IMR-90 (cell line): ENCODE data around the gene HYAL1. TPM values are rescaled to one million over a fixed set of nuclear protein-coding genes. Genes with fewer than 3 reads are reported as not detected.

Experiments used
- ATAC-seq: fragments of 200-7000 bp; cut with Tn5 transposase; 2 replicates; pipeline ENCODE4 v1.9.1; 2020; ENCODE audit warnings: low read depth, mild to moderate bottlenecking, moderate library complexity
- BruUV-seq: library from RNA; stranded (reverse); fragments of 400-500 nt; replicated peaks from 2 replicates; lab custom pipeline; 2021; lab: Mats Ljungman, UMichigan
- CTCF ChIA-PET: fragments of 300-600 bp; formaldehyde crosslinking; extraction: SDS; loops from one replicate; lab custom pipeline; 2021; ENCODE audit warnings: antibody characterized with exemption; lab: Yijun Ruan, JAX
- POLR2A ChIA-PET: fragments of 300-600 bp; sonication (Branson Sonifier 250); formaldehyde crosslinking; loops from one replicate; lab custom pipeline; 2022; ENCODE audit warnings: antibody characterized with exemption; ENCODE audit not compliant: unreplicated experiment; lab: Charles Lee
- DNase-seq: peaks from one replicate; pipeline ENCODE4 v3.0.0; 2013
- H2AFZ ChIP-seq: replicated peaks from 2 replicates; pipeline ENCODE3; 2013; ENCODE audit warnings: low read length, mild to moderate bottlenecking; ENCODE audit not compliant: poor library complexity
- H2AK5ac ChIP-seq: 2 replicates; pipeline ENCODE4 v1.6.1; 2013; ENCODE audit warnings: low read depth, low read length, inconsistent platforms
- H2AK9ac ChIP-seq: replicated peaks from 2 replicates; pipeline ENCODE3; 2013; ENCODE audit warnings: mild to moderate bottlenecking, low read depth, low read length, moderate library complexity; ENCODE audit not compliant: poor library complexity
- H2BK120ac ChIP-seq: 2 replicates; pipeline ENCODE4 v1.6.1; 2013; ENCODE audit warnings: low read depth, low read length, inconsistent platforms
- H2BK15ac ChIP-seq: 3 replicates; pipeline ENCODE4 v1.6.1; 2013; ENCODE audit warnings: low read depth, low read length, inconsistent platforms
- H2BK20ac ChIP-seq: 2 replicates; pipeline ENCODE4 v1.6.1; 2013; ENCODE audit warnings: low read depth, mild to moderate bottlenecking, inconsistent platforms, low read length, moderate library complexity
- H2BK5ac ChIP-seq: 2 replicates; pipeline ENCODE4 v1.6.1; 2013; ENCODE audit warnings: mild to moderate bottlenecking, low read depth, low read length, inconsistent platforms; ENCODE audit not compliant: poor library complexity, severe bottlenecking
- H3K14ac ChIP-seq: replicated peaks from 2 replicates; pipeline ENCODE4 v1.6.1; 2013; ENCODE audit warnings: low read depth, low read length, inconsistent platforms
- H3K18ac ChIP-seq: 2 replicates; pipeline ENCODE4 v1.6.1; 2013; ENCODE audit warnings: low read depth, low read length, control low read depth
- H3K23ac ChIP-seq: 2 replicates; pipeline ENCODE4 v1.6.1; 2013; ENCODE audit warnings: low read depth, low read length, inconsistent platforms
- H3K27ac ChIP-seq: 2 replicates; pipeline ENCODE4 v1.5.1; 2013; ENCODE audit warnings: mild to moderate bottlenecking, control low read depth, low read length; ENCODE audit not compliant: insufficient read depth
- H3K27me3 ChIP-seq: 2 replicates; pipeline ENCODE4 v1.6.1; 2013; ENCODE audit warnings: low read length; ENCODE audit not compliant: control insufficient read depth, insufficient read depth
- H3K36me3 ChIP-seq: 2 replicates; pipeline ENCODE4 v1.6.1; 2013; ENCODE audit warnings: low read length, mixed read lengths; ENCODE audit not compliant: control insufficient read depth, insufficient read depth
- H3K4ac ChIP-seq: 2 replicates; pipeline ENCODE4 v1.6.1; 2013; ENCODE audit warnings: low read depth, low read length, inconsistent platforms
- H3K4me1 ChIP-seq: 2 replicates; pipeline ENCODE4 v1.6.1; 2013; ENCODE audit warnings: low read length, mixed read lengths; ENCODE audit not compliant: control insufficient read depth, insufficient read depth
- H3K4me2 ChIP-seq: 2 replicates; pipeline ENCODE4 v1.6.1; 2013; ENCODE audit warnings: low read depth, mild to moderate bottlenecking, control low read depth, low read length, moderate library complexity
- H3K4me3 ChIP-seq: 2 replicates; pipeline ENCODE4 v1.5.1; 2013; ENCODE audit warnings: low read depth, mild to moderate bottlenecking, control low read depth, low read length, moderate library complexity; ENCODE audit not compliant: insufficient read depth
- H3K56ac ChIP-seq: 2 replicates; pipeline ENCODE4 v1.6.1; 2013; ENCODE audit warnings: low read length, inconsistent platforms; ENCODE audit not compliant: insufficient read depth; ENCODE audit errors: extremely low read depth
- H3K79me1 ChIP-seq, 2 experiments: 2 replicates each; pipeline ENCODE4 v1.6.1; 2013; ENCODE audit warnings: low read length in 2 of 2, inconsistent platforms in 1 of 2, low read depth in 1 of 2
- H3K9ac ChIP-seq: 2 replicates; pipeline ENCODE4 v1.6.1; 2013; ENCODE audit warnings: low read depth, low read length, control low read depth
- H3K9me1 ChIP-seq: 2 replicates; pipeline ENCODE4 v1.6.1; 2013; ENCODE audit warnings: low read length, inconsistent platforms; ENCODE audit not compliant: insufficient read depth
- H3K9me3 ChIP-seq: 2 replicates; pipeline ENCODE4 v1.6.1; 2013; ENCODE audit warnings: low read length; ENCODE audit not compliant: control insufficient read depth, insufficient read depth
- H4K20me1 ChIP-seq: 2 replicates; pipeline ENCODE4 v1.6.1; 2013; ENCODE audit warnings: low read length, inconsistent platforms; ENCODE audit not compliant: insufficient read depth
- H4K5ac ChIP-seq: 2 replicates; pipeline ENCODE4 v1.6.1; 2013; ENCODE audit warnings: mild to moderate bottlenecking, low read depth, low read length, control low read depth
- H4K8ac ChIP-seq, 2 experiments: 2 replicates each; pipeline ENCODE4 v1.6.1; 2013; ENCODE audit warnings: low read depth in 2 of 2, low read length in 2 of 2, control low read depth in 1 of 2, inconsistent platforms in 1 of 2
- H4K91ac ChIP-seq: 2 replicates; pipeline ENCODE4 v1.6.1; 2013; ENCODE audit warnings: low read depth, low read length, inconsistent platforms; ENCODE audit not compliant: insufficient read depth
- BHLHE40 ChIP-seq: fragments of 150-350 bp; IDR thresholded peaks from 2 replicates; pipeline ENCODE4 v1.6.1; 2016; ENCODE audit warnings: mild to moderate bottlenecking, low read depth, low read length
- CEBPB ChIP-seq: IDR thresholded peaks from 2 replicates; pipeline ENCODE4 v1.6.1; 2012; ENCODE audit warnings: low read depth, low read length, improper control_type of control experiment
- CHD1 ChIP-seq: IDR thresholded peaks from 2 replicates; pipeline ENCODE4 v1.6.1; 2012; ENCODE audit warnings: low read depth, low read length, improper control_type of control experiment
- ELK1 ChIP-seq: fragments of 150-350 bp; IDR thresholded peaks from 2 replicates; pipeline ENCODE4 v1.6.1; 2016; ENCODE audit warnings: low read depth, mild to moderate bottlenecking, low read length, moderate library complexity, borderline replicate concordance
- FOS ChIP-seq: fragments of 150-350 bp; IDR thresholded peaks from 2 replicates; pipeline ENCODE4 v1.6.1; 2016; ENCODE audit warnings: low read depth, low read length
- MAFK ChIP-seq: IDR thresholded peaks from 2 replicates; pipeline ENCODE4 v1.6.1; 2012; ENCODE audit warnings: low read depth, low read length, improper control_type of control experiment
- MAZ ChIP-seq: IDR thresholded peaks from 2 replicates; pipeline ENCODE4 v1.6.1; 2012; ENCODE audit warnings: low read depth, mild to moderate bottlenecking, low read length, improper control_type of control experiment, moderate library complexity, borderline replicate concordance
- MXI1 ChIP-seq: IDR thresholded peaks from 2 replicates; pipeline ENCODE4 v1.6.1; 2012; ENCODE audit warnings: low read depth, mild to moderate bottlenecking, low read length, moderate library complexity, borderline replicate concordance
- NFE2L2 ChIP-seq: fragments of 150-350 bp; IDR thresholded peaks from 2 replicates; pipeline ENCODE4 v1.6.1; 2016; ENCODE audit warnings: low read depth, mild to moderate bottlenecking, low read length
- POLR2A ChIP-seq: IDR thresholded peaks from 2 replicates; pipeline ENCODE4 v1.6.1; 2012; ENCODE audit warnings: mild to moderate bottlenecking, low read depth, low read length
- RAD21 ChIP-seq: IDR thresholded peaks from 2 replicates; pipeline ENCODE4 v1.6.1; 2012; ENCODE audit warnings: low read length, improper control_type of control experiment
- RCOR1 ChIP-seq: IDR thresholded peaks from 2 replicates; pipeline ENCODE4 v1.6.1; 2012; ENCODE audit warnings: mild to moderate bottlenecking, low read length, improper control_type of control experiment; ENCODE audit not compliant: insufficient replicate concordance
- RFX5 ChIP-seq: IDR thresholded peaks from 2 replicates; pipeline ENCODE4 v1.8.0; 2012; ENCODE audit warnings: low read depth, mild to moderate bottlenecking, low read length, moderate library complexity
- SMC3 ChIP-seq: fragments of 150-350 bp; IDR thresholded peaks from 2 replicates; pipeline ENCODE4 v1.6.1; 2016; ENCODE audit warnings: low read depth, mild to moderate bottlenecking, antibody characterized with exemption, low read length, moderate library complexity
- USF2 ChIP-seq: fragments of 150-350 bp; IDR thresholded peaks from 2 replicates; pipeline ENCODE4 v1.6.1; 2017; ENCODE audit warnings: mild to moderate bottlenecking, antibody characterized with exemption, low read length, low read depth
- dilution Hi-C: fragments of 300-500 bp; cut with HindIII; formaldehyde crosslinking; loops from one replicate; pipeline ENCODE4 v1.14.3; 2018; ENCODE audit warnings: low sequenced_read_pairs; ENCODE audit not compliant: unreplicated experiment
- in situ Hi-C: fragments of 300-500 bp; cut with MboI; formaldehyde crosslinking; loops from 3 replicates; pipeline ENCODE4 v1.14.3; 2019; ENCODE audit warnings: low sequenced_read_pairs, inconsistent platforms, mixed read lengths
- intact Hi-C: fragments of 100-400 bp; cut with micrococcal nuclease; formaldehyde crosslinking; loops from 2 replicates; pipeline ENCODE4 v1.10.0; 2022
- polyA plus RNA-seq, 3 experiments: library from polyadenylated mRNA; depleted of rRNA; stranded (reverse); fragments of >200 nt; gene quantifications; 2 replicates each; pipeline ENCODE4 v1.2.3, GENCODE V29; 2012; ENCODE audit warnings: low replicate concordance in 1 of 3
- total RNA-seq: library from RNA; depleted of rRNA; stranded (reverse); fragments of >200 nt; gene quantifications from 2 replicates; pipeline ENCODE4 v1.2.3, GENCODE V29; 2012
- TF ChIP-seq, protein P1 (sequence below): conservative IDR thresholded peaks from 2 replicates; pipeline ENCODE4 v1.5.1; 2012; ENCODE audit warnings: mild to moderate bottlenecking, low read depth, low read length, improper control_type of control experiment

Gene HYAL1
- total and polyA plus RNA-seq, 2 of the 4 experiments (the other 2 are of a cell fraction): 0.32 to 0.36 TPM

DNA sequence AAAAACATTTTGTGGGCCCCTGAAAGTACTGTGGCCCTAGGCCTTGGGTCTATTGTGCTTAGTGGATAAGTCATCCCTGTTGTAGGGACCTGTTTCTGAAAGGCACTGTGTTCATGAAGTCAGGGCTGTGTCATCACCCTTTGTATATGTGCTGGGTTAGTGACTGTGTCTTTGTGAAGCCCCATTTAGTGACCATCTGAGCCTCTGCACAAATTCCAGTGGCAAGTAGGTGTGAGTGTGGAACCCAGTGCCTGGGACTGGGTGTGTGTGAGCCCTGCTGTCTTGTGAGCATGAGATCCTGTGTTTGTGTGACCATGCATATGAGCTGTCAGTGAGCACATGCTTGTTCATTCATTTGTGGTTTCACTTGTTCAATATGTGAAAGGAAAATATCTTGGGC lies 1.2 kb upstream of the HYAL1 start:
- CTCF ChIA-PET: interaction anchor here (0.6 kb wide), 1 partner anchor 304 kb away, joined by 3 read pairs; no protein-coding TSS in a partner anchor
- in situ Hi-C loops (no loop called here), dilution Hi-C loops (no loop called here), intact Hi-C loops (no loop called here)
- Histone ChIP-seq H3K4me2 (no peak overlapping the region), H4K5ac (no peak overlapping the region), H3K4me3 (no peak overlapping the region), H2BK20ac (no peak overlapping the region), H3K56ac (no peak overlapping the region), H2BK5ac (no peak overlapping the region), H4K8ac (no peak overlapping the region), H3K14ac (no peak overlapping the region), H4K20me1 (no peaks in the 10 kb centered on the region), H3K4me1 (peaks cover 8% of the 10 kb centered on the region), H3K79me1 (peaks cover 9 to 18% of the 10 kb centered on the region in 2 experiments; a peak in 3 of 4 replicates), H3K9ac (no peak overlapping the region), H2AK9ac (no peak overlapping the region), H3K27ac (no peak overlapping the region), H3K36me3 (no peaks in the 10 kb centered on the region), H3K23ac (no peak overlapping the region), H2AFZ (peak overlapping the region; percentile 21), H4K91ac (no peak overlapping the region), H3K27me3 (no peaks in the 10 kb centered on the region), H3K9me3 (peaks cover 6% of the 10 kb centered on the region; the same call in 1 of the 2 replicates), H2AK5ac (no peak overlapping the region), H2BK120ac (no peak overlapping the region), H3K4ac (no peak overlapping the region), H2BK15ac (no peak overlapping the region), H3K18ac (no peak overlapping the region), H3K9me1 (peaks cover 14% of the 10 kb centered on the region)
- DNase-seq (peak; percentile 74), ATAC-seq (no peak)
- no peak for TF ChIP-seq FOS
- no peak for TF ChIP-seq NFE2L2
- no peak for TF ChIP-seq MXI1
- no peak for TF ChIP-seq CHD1
- TF ChIP-seq SMC3: no peak
- TF ChIP-seq MAZ: no peak
- TF ChIP-seq BHLHE40: no peak
- no peak for TF ChIP-seq POLR2A
- no peak for TF ChIP-seq USF2
- TF ChIP-seq MAFK: no peak
- no peak for TF ChIP-seq RFX5
- TF ChIP-seq CEBPB: no peak
- TF ChIP-seq RAD21: no peak
- TF ChIP-seq RCOR1: no peak
- no peak for TF ChIP-seq ELK1
- TF ChIP-seq, protein P1, sequence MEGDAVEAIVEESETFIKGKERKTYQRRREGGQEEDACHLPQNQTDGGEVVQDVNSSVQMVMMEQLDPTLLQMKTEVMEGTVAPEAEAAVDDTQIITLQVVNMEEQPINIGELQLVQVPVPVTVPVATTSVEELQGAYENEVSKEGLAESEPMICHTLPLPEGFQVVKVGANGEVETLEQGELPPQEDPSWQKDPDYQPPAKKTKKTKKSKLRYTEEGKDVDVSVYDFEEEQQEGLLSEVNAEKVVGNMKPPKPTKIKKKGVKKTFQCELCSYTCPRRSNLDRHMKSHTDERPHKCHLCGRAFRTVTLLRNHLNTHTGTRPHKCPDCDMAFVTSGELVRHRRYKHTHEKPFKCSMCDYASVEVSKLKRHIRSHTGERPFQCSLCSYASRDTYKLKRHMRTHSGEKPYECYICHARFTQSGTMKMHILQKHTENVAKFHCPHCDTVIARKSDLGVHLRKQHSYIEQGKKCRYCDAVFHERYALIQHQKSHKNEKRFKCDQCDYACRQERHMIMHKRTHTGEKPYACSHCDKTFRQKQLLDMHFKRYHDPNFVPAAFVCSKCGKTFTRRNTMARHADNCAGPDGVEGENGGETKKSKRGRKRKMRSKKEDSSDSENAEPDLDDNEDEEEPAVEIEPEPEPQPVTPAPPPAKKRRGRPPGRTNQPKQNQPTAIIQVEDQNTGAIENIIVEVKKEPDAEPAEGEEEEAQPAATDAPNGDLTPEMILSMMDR: no peak
- BruUV-seq: no TSS peak
- POLR2A ChIA-PET: no interaction called here
